ENCODE data around the gene LRRC4C. TPM values are rescaled to one million over a fixed set of nuclear protein-coding genes. Genes with fewer than 3 reads are reported as not detected.

Gene LRRC4C
- total RNA-seq, 1 donor from 2014 or later: 1.5 TPM

- Histone ChIP-seq H3K4me3 (ENCODE audit: low read depth, low read length) (no peak overlapping the region), H3K36me3 (ENCODE audit: control insufficient read depth, insufficient read depth, low read length) (no peaks in the 10 kb centered on the region), H3K27me3 (ENCODE audit: control insufficient read depth, insufficient read depth, low read length) (no peaks in the 10 kb centered on the region)
- peak; percentile 58 for TF ChIP-seq CTCF (IDR thresholded peaks at IDR 0.05; ENCODE audit: insufficient read depth, low read length, poor library complexity, severe bottlenecking)
- DNase-seq (ENCODE audit: low read depth): no peak
Measured at GRCh38 chr11:40130427-40130826, 1329.0 kb downstream of the LRRC4C start.

GRCh38 chr11:40129266-40129665 lies 1330.2 kb downstream of the LRRC4C start:
- H3K36me3 ChIP-seq (ENCODE audit: control insufficient read depth, insufficient read depth, low read length): no peaks in the 10 kb centered on the region
- H3K27me3 ChIP-seq (ENCODE audit: control insufficient read depth, insufficient read depth, low read length): no peaks in the 10 kb centered on the region
- peak; percentile 45 for TF ChIP-seq CTCF (IDR thresholded peaks at IDR 0.05; ENCODE audit: insufficient read depth, low read length, poor library complexity, severe bottlenecking)
- H3K4me3 ChIP-seq (ENCODE audit: low read depth, low read length): no peak overlapping the region
- DNase-seq (ENCODE audit: low read depth): no peak

- H3K36me3 ChIP-seq (ENCODE audit: control insufficient read depth, insufficient read depth, low read length): no peaks in the 10 kb centered on the region
- H3K27me3 ChIP-seq (ENCODE audit: control insufficient read depth, insufficient read depth, low read length): no peaks in the 10 kb centered on the region
- DNase-seq (ENCODE audit: low read depth): no peak
- H3K4me3 ChIP-seq (ENCODE audit: low read depth, low read length): no peak overlapping the region
- peak; percentile 82 for TF ChIP-seq CTCF (IDR thresholded peaks at IDR 0.05; ENCODE audit: insufficient read depth, low read length, poor library complexity, severe bottlenecking)
Measured at GRCh38 chr11:40125054-40125453, 1334.4 kb downstream of the LRRC4C start.

GRCh38 chr11:40119661-40120060 lies 1339.8 kb downstream of the LRRC4C start:
- no peaks in the 10 kb centered on the region for H3K36me3 ChIP-seq (ENCODE audit: control insufficient read depth, insufficient read depth, low read length)
- no peaks in the 10 kb centered on the region for H3K27me3 ChIP-seq (ENCODE audit: control insufficient read depth, insufficient read depth, low read length)
- no peak for DNase-seq (ENCODE audit: low read depth)
- no peak overlapping the region for H3K4me3 ChIP-seq (ENCODE audit: low read depth, low read length)
- TF ChIP-seq CTCF (IDR thresholded peaks at IDR 0.05; ENCODE audit: insufficient read depth, low read length, poor library complexity, severe bottlenecking): no peak

DNA sequence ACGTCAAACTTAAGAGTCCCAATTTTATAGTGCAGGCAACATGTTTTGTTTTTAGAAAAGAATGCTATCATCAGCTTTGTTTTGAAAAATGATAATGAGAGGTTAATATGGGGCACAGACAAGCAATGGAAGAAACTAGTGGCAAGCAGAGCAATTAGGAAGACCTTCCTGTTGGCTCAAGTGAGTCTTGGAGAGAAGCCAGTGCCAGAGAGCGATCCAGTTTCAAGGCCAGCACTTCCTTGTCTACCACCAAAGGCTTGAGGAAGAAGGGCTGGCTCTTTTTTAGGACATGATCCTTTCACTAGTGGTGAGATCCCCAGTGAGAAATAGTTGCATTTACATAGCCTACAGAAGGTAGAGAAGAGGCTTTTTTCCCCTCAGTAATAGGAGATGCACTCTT lies 1340.7 kb downstream of the LRRC4C start:
- DNase-seq (ENCODE audit: low read depth): no peak
- H3K36me3 ChIP-seq (ENCODE audit: control insufficient read depth, insufficient read depth, low read length): no peaks in the 10 kb centered on the region
- no peak for TF ChIP-seq CTCF (IDR thresholded peaks at IDR 0.05; ENCODE audit: insufficient read depth, low read length, poor library complexity, severe bottlenecking)
- no peaks in the 10 kb centered on the region for H3K27me3 ChIP-seq (ENCODE audit: control insufficient read depth, insufficient read depth, low read length)
- H3K4me3 ChIP-seq (ENCODE audit: low read depth, low read length): no peak overlapping the region

GRCh38 chr11:40118026-40118425 lies 1341.4 kb downstream of the LRRC4C start:
- no peak for TF ChIP-seq CTCF (IDR thresholded peaks at IDR 0.05; ENCODE audit: insufficient read depth, low read length, poor library complexity, severe bottlenecking)
- Histone ChIP-seq H3K36me3 (ENCODE audit: control insufficient read depth, insufficient read depth, low read length) (no peaks in the 10 kb centered on the region), H3K4me3 (ENCODE audit: low read depth, low read length) (no peak overlapping the region), H3K27me3 (ENCODE audit: control insufficient read depth, insufficient read depth, low read length) (no peaks in the 10 kb centered on the region)
- DNase-seq (ENCODE audit: low read depth): no peak

Measured in kidney epithelial cell (primary cell).